Activated B cell treated with CpG ODN at 0.5 μM for 24 hours (primary cell): Measurements from ENCODE around the gene MRPS12. TPM values are rescaled to one million over a fixed set of nuclear protein-coding genes. Genes with fewer than 3 reads are reported as not detected.

Experiments
- ATAC-seq: fragments of 200-7000 bp; cut with Tn5 transposase; one replicate; pipeline ENCODE4 v1.10.0; 2021; ENCODE audit warnings: low read depth, mild to moderate bottlenecking, moderate library complexity
- CTCF ChIA-PET: fragments of 350-600 bp; sonication (Branson Sonifier 250); formaldehyde crosslinking; loops from one replicate; lab custom pipeline; 2021; ENCODE audit warnings: antibody characterized with exemption; lab: Charles Lee
- POLR2A ChIA-PET: fragments of 350-600 bp; sonication (Branson Sonifier 250); formaldehyde crosslinking; loops from one replicate; lab custom pipeline; 2021; ENCODE audit warnings: antibody characterized with exemption; lab: Charles Lee
- DNase-seq: peaks from one replicate; pipeline ENCODE4 v3.0.0; 2022
- H3K27ac Mint-ChIP-seq: one replicate; pipeline ENCODE4 v1.8.0; 2020; ENCODE audit warnings: mixed read lengths
- H3K27me3 Mint-ChIP-seq: one replicate; pipeline ENCODE4 v1.8.0; 2021; ENCODE audit warnings: mixed read lengths
- H3K36me3 Mint-ChIP-seq: one replicate; pipeline ENCODE4 v1.8.0; 2021; ENCODE audit warnings: low read depth, mixed read lengths
- H3K4me1 Mint-ChIP-seq: one replicate; pipeline ENCODE4 v1.8.0; 2021; ENCODE audit warnings: mixed read lengths
- H3K4me3 Mint-ChIP-seq: one replicate; pipeline ENCODE4 v1.8.0; 2020; ENCODE audit warnings: mild to moderate bottlenecking, mixed read lengths
- H3K9me3 Mint-ChIP-seq: one replicate; pipeline ENCODE4 v1.8.0; 2020; ENCODE audit warnings: mixed read lengths
- CTCF ChIP-seq: fragments of 200-600 bp; IDR thresholded peaks from one replicate; pipeline ENCODE4 v1.8.0; 2022; ENCODE audit warnings: antibody characterized with exemption, mild to moderate bottlenecking
- intact Hi-C: fragments of 100-400 bp; cut with micrococcal nuclease; formaldehyde crosslinking; loops from one replicate; pipeline ENCODE4 v1.15.1; 2024
- total RNA-seq: library from RNA; stranded (reverse); gene quantifications from 2 replicates; pipeline ENCODE4 v1.2.3, GENCODE V29; 2022

The MRPS12 gene
- total RNA-seq, 1 donor from 2014 or later, result 51.6 TPM

GRCh38 chr19:38901683-38902082, 29.1 kb upstream of the MRPS12 start:
- no peak for DNase-seq
- Mint-ChIP-seq H3K27ac (no peak overlapping the region), H3K9me3 (no peaks in the 10 kb centered on the region), H3K36me3 (peaks cover 41% of the 10 kb centered on the region), H3K4me3 (peak overlapping the region; percentile 29), H3K4me1 (peaks cover 39% of the 10 kb centered on the region), H3K27me3 (no peaks in the 10 kb centered on the region)
- no peak for ATAC-seq
- intact Hi-C loops, result no loop called here
- ChIA-PET CTCF (interaction anchor here (2.4 kb wide), 1 partner anchor 29 kb away, joined by 10 read pairs; the partner anchor contains the start of genes MRPS12 and SARS2), POLR2A (interaction anchor here (1.1 to 2.4 kb wide), 2 partner anchors 24 to 499 kb away, joined by 4 to 20 read pairs; partner anchors contain the start of genes FAM98C and RINL)
- TF ChIP-seq CTCF, result no peak

- no peak for TF ChIP-seq CTCF
- H3K4me3 Mint-ChIP-seq, result no peak overlapping the region
- no peak for DNase-seq
- CTCF ChIA-PET, result no interaction called here
- ATAC-seq, result no peak
- POLR2A ChIA-PET, result no interaction called here
- H3K4me1 Mint-ChIP-seq, result peaks cover 17% of the 10 kb centered on the region
- H3K27me3 Mint-ChIP-seq, result no peaks in the 10 kb centered on the region
- no peak overlapping the region for H3K27ac Mint-ChIP-seq
- H3K36me3 Mint-ChIP-seq, result peaks cover 58% of the 10 kb centered on the region
- intact Hi-C loops, result no loop called here
- no peaks in the 10 kb centered on the region for H3K9me3 Mint-ChIP-seq
Measured at GRCh38 chr19:38904581-38905539, 25.9 kb upstream of the MRPS12 start.

- DNase-seq (no peak), ATAC-seq (no peak)
- Mint-ChIP-seq H3K27me3 (no peaks in the 10 kb centered on the region), H3K4me1 (peaks cover 12% of the 10 kb centered on the region), H3K9me3 (no peaks in the 10 kb centered on the region), H3K36me3 (peaks cover 54% of the 10 kb centered on the region), H3K4me3 (no peak overlapping the region), H3K27ac (no peak overlapping the region)
- TF ChIP-seq CTCF, result no peak
- POLR2A ChIA-PET, result interaction anchor here (0.6 kb wide), 1 partner anchor 337 kb away, joined by 3 read pairs; no protein-coding TSS in a partner anchor
- intact Hi-C loops, result no loop called here
- CTCF ChIA-PET, result no interaction called here
Measured at GRCh38 chr19:38905620-38906019, 25.1 kb upstream of the MRPS12 start.

- no peaks in the 10 kb centered on the region for H3K27me3 Mint-ChIP-seq
- H3K36me3 Mint-ChIP-seq, result peaks cover 51% of the 10 kb centered on the region
- H3K27ac Mint-ChIP-seq, result no peak overlapping the region
- no peak for TF ChIP-seq CTCF
- intact Hi-C loops, result no loop called here
- no peaks in the 10 kb centered on the region for H3K9me3 Mint-ChIP-seq
- CTCF ChIA-PET, result interaction anchor here (1.1 kb wide), 1 partner anchor 20 kb away, joined by 3 read pairs; no protein-coding TSS in a partner anchor
- H3K4me1 Mint-ChIP-seq, result peaks cover 5% of the 10 kb centered on the region
- no peak overlapping the region for H3K4me3 Mint-ChIP-seq
- POLR2A ChIA-PET, result interaction anchor here (0.7 to 0.9 kb wide), 2 partner anchors 54 to 146 kb away, joined by 3 to 4 read pairs; no protein-coding TSS in a partner anchor
- ATAC-seq (no peak), DNase-seq (no peak)
Measured at GRCh38 chr19:38907227-38907626, 23.5 kb upstream of the MRPS12 start.

GRCh38 chr19:38907670-38908069, 23.1 kb upstream of the MRPS12 start:
- Mint-ChIP-seq H3K36me3 (peaks cover 51% of the 10 kb centered on the region), H3K9me3 (no peaks in the 10 kb centered on the region), H3K27me3 (no peaks in the 10 kb centered on the region), H3K27ac (no peak overlapping the region), H3K4me3 (no peak overlapping the region), H3K4me1 (peaks cover 5% of the 10 kb centered on the region)
- ATAC-seq (no peak), DNase-seq (no peak)
- intact Hi-C loops, result no loop called here
- POLR2A ChIA-PET, result interaction anchor here (0.6 kb wide), 1 partner anchor 63 kb away, joined by 3 read pairs; no protein-coding TSS in a partner anchor
- no peak for TF ChIP-seq CTCF
- CTCF ChIA-PET, result interaction anchor here (1.1 kb wide), 1 partner anchor 20 kb away, joined by 3 read pairs; no protein-coding TSS in a partner anchor
